ENCODE measurements around the gene LRRC32.

The LRRC32 gene

GRCh38 chr11:76699451-76700091 is 29.0 kb upstream of the LRRC32 start:
- DNase-seq = no peak

GRCh38 chr11:76698321-76699043 is 27.9 kb upstream of the LRRC32 start:
- no peak for DNase-seq

- DNase-seq = no peak
Measured at GRCh38 chr11:76696756-76697155, 26.2 kb upstream of the LRRC32 start.

GRCh38 chr11:76695771-76696170 is 25.2 kb upstream of the LRRC32 start:
- DNase-seq = no peak

- no peak for DNase-seq
Measured at GRCh38 chr11:76695133-76695532, 24.6 kb upstream of the LRRC32 start.

GRCh38 chr11:76694664-76695063 is 24.1 kb upstream of the LRRC32 start:
- no peak for DNase-seq

GRCh38 chr11:76693806-76694205 is 23.3 kb upstream of the LRRC32 start:
- DNase-seq = no peak

- DNase-seq = no peak
Measured at GRCh38 chr11:76692956-76693355, 22.4 kb upstream of the LRRC32 start.

GRCh38 chr11:76691655-76692054 is 21.1 kb upstream of the LRRC32 start:
- no peak for DNase-seq

- DNase-seq = no peak
Measured at GRCh38 chr11:76690736-76691135, 20.2 kb upstream of the LRRC32 start.

GRCh38 chr11:76689313-76690260 is 19.0 kb upstream of the LRRC32 start:
- no peak for DNase-seq

GRCh38 chr11:76688146-76688545 is 17.6 kb upstream of the LRRC32 start:
- DNase-seq = no peak

GRCh38 chr11:76686261-76687079 is 15.9 kb upstream of the LRRC32 start:
- DNase-seq = no peak

GRCh38 chr11:76685831-76686230 is 15.3 kb upstream of the LRRC32 start:
- no peak for DNase-seq

- no peak for DNase-seq
Measured at GRCh38 chr11:76685237-76685636, 14.7 kb upstream of the LRRC32 start.

GRCh38 chr11:76684516-76684915 is 14.0 kb upstream of the LRRC32 start:
- no peak for DNase-seq

- DNase-seq = no peak
Measured at GRCh38 chr11:76683161-76684095, 12.9 kb upstream of the LRRC32 start.

- DNase-seq = no peak
Measured at GRCh38 chr11:76682684-76683083, 12.1 kb upstream of the LRRC32 start.

- no peak for DNase-seq
Measured at GRCh38 chr11:76682106-76682505, 11.6 kb upstream of the LRRC32 start.

GRCh38 chr11:76680518-76681425 is 10.2 kb upstream of the LRRC32 start:
- peak; percentile 32 for DNase-seq

Data from activated CD4-positive, alpha-beta T cell treated with anti-CD3 and anti-CD28 coated beads, Interleukin-2, amount 50 U/mL, for 1 hour (primary cell).